ENCODE measurements around the gene SCAPER.

The SCAPER gene

GRCh38 chr15:76575679-76576078 is 329.5 kb downstream of the SCAPER start:
- TF ChIP-seq CTCF (IDR thresholded peaks at IDR 0.05; ENCODE audit: control insufficient read depth, extremely low read depth, insufficient read depth), result no peak
- no peak overlapping the region for H3K4me3 ChIP-seq (ENCODE audit: low read depth, low read length)
- no peak for DNase-seq (ENCODE audit: low read depth)

GRCh38 chr15:76575274-76575673 is 329.9 kb downstream of the SCAPER start:
- TF ChIP-seq CTCF (IDR thresholded peaks at IDR 0.05; ENCODE audit: control insufficient read depth, extremely low read depth, insufficient read depth), result no peak
- no peak for DNase-seq (ENCODE audit: low read depth)
- H3K4me3 ChIP-seq (ENCODE audit: low read depth, low read length), result no peak overlapping the region

- no peak overlapping the region for H3K4me3 ChIP-seq (ENCODE audit: low read depth, low read length)
- TF ChIP-seq CTCF (IDR thresholded peaks at IDR 0.05; ENCODE audit: control insufficient read depth, extremely low read depth, insufficient read depth), result no peak
- DNase-seq (ENCODE audit: low read depth), result no peak
Observed at GRCh38 chr15:76572983-76573314, 332.2 kb downstream of the SCAPER start.

GRCh38 chr15:76566276-76566675 is 338.9 kb downstream of the SCAPER start:
- H3K4me3 ChIP-seq (ENCODE audit: low read depth, low read length), result no peak overlapping the region
- TF ChIP-seq CTCF (IDR thresholded peaks at IDR 0.05; ENCODE audit: control insufficient read depth, extremely low read depth, insufficient read depth), result no peak
- DNase-seq (ENCODE audit: low read depth), result peak; percentile 38

- no peak overlapping the region for H3K4me3 ChIP-seq (ENCODE audit: low read depth, low read length)
- no peak for DNase-seq (ENCODE audit: low read depth)
- TF ChIP-seq CTCF (IDR thresholded peaks at IDR 0.05; ENCODE audit: control insufficient read depth, extremely low read depth, insufficient read depth), result no peak
Observed at GRCh38 chr15:76565366-76565765, 339.8 kb downstream of the SCAPER start.

GRCh38 chr15:76555247-76555646 is 349.9 kb downstream of the SCAPER start:
- no peak for DNase-seq (ENCODE audit: low read depth)
- TF ChIP-seq CTCF (IDR thresholded peaks at IDR 0.05; ENCODE audit: control insufficient read depth, extremely low read depth, insufficient read depth), result no peak
- H3K4me3 ChIP-seq (ENCODE audit: low read depth, low read length), result no peak overlapping the region

- DNase-seq (ENCODE audit: low read depth), result no peak
- H3K4me3 ChIP-seq (ENCODE audit: low read depth, low read length), result no peak overlapping the region
- TF ChIP-seq CTCF (IDR thresholded peaks at IDR 0.05; ENCODE audit: control insufficient read depth, extremely low read depth, insufficient read depth), result no peak
Observed at GRCh38 chr15:76553564-76553963, 351.6 kb downstream of the SCAPER start.
